ENCODE results near the gene VIL1.

VIL1 gene

GRCh38 chr2:218418717-218419458 is at the start of gene VIL1:
Gene VIL1, plus strand, starts transcription at chr2:218419123. Its CDS starts 4,656 bp downstream, at chr2:218423779.
- no peak for DNase-seq (ENCODE audit: low spot score)

- no peak for DNase-seq (ENCODE audit: low spot score)
Measured at GRCh38 chr2:218369330-218369729, 49.6 kb upstream of the VIL1 start.

GRCh38 chr2:218370410-218371063 is 48.4 kb upstream of the VIL1 start:
- DNase-seq (ENCODE audit: low spot score), result no peak

- no peak for DNase-seq (ENCODE audit: low spot score)
Measured at GRCh38 chr2:218371983-218372350, 47.0 kb upstream of the VIL1 start.

GRCh38 chr2:218374795-218375194 is 44.1 kb upstream of the VIL1 start:
- DNase-seq (ENCODE audit: low spot score), result no peak

GRCh38 chr2:218375212-218375611 is 43.7 kb upstream of the VIL1 start:
- no peak for DNase-seq (ENCODE audit: low spot score)

GRCh38 chr2:218378053-218378452 is 40.9 kb upstream of the VIL1 start:
- DNase-seq (ENCODE audit: low spot score), result no peak

- no peak for DNase-seq (ENCODE audit: low spot score)
Measured at GRCh38 chr2:218381916-218382366, 37.0 kb upstream of the VIL1 start, which contains the start of gene SLC11A1. Gene SLC11A1, plus strand, starts transcription at chr2:218382273. Its CDS starts 96 bp downstream, at chr2:218382369.

GRCh38 chr2:218382785-218383184 is 36.1 kb upstream of the VIL1 start:
- DNase-seq (ENCODE audit: low spot score), result no peak

GRCh38 chr2:218383892-218384519 is 34.9 kb upstream of the VIL1 start:
- DNase-seq (ENCODE audit: low spot score), result no peak

- DNase-seq (ENCODE audit: low spot score), result no peak
Measured at GRCh38 chr2:218384975-218385374, 33.9 kb upstream of the VIL1 start.

GRCh38 chr2:218386505-218387368 is 32.2 kb upstream of the VIL1 start:
- no peak for DNase-seq (ENCODE audit: low spot score)

GRCh38 chr2:218387369-218388194 is 31.3 kb upstream of the VIL1 start:
- DNase-seq (ENCODE audit: low spot score), result no peak

GRCh38 chr2:218389333-218390150 is 29.4 kb upstream of the VIL1 start:
- no peak for DNase-seq (ENCODE audit: low spot score)

GRCh38 chr2:218391202-218391601 is 27.7 kb upstream of the VIL1 start:
- no peak for DNase-seq (ENCODE audit: low spot score)

GRCh38 chr2:218392459-218392858 is 26.5 kb upstream of the VIL1 start:
- no peak for DNase-seq (ENCODE audit: low spot score)

GRCh38 chr2:218392891-218393462 is 25.9 kb upstream of the VIL1 start:
- DNase-seq (ENCODE audit: low spot score), result no peak

- no peak for DNase-seq (ENCODE audit: low spot score)
Measured at GRCh38 chr2:218393750-218394290, 25.1 kb upstream of the VIL1 start.

- no peak for DNase-seq (ENCODE audit: low spot score)
Measured at GRCh38 chr2:218394298-218395089, 24.4 kb upstream of the VIL1 start.
